ENCODE data around the gene SENP1.

The SENP1 gene

DNA sequence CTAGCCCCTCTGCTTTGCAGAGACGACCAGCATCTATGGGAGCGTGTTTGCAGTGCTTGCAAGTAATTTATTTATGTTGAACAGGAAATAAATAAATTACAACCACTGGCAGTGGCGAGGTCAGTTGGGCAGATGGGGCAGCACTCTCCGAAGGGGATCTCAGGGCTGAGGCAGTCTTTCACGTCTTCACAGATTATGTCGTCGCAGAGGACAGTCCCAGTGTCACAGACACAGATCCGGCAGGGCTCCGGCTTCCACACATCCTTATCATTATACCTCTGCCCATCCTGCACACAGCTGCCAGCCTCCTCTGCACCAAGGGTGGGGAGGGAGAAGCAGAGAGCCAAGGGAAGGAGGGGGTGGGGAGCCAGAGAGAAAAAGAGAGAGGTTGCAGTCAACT is 106.1 kb downstream of the SENP1 start:
- no peak for DNase-seq (ENCODE audit: low spot score)

DNA sequence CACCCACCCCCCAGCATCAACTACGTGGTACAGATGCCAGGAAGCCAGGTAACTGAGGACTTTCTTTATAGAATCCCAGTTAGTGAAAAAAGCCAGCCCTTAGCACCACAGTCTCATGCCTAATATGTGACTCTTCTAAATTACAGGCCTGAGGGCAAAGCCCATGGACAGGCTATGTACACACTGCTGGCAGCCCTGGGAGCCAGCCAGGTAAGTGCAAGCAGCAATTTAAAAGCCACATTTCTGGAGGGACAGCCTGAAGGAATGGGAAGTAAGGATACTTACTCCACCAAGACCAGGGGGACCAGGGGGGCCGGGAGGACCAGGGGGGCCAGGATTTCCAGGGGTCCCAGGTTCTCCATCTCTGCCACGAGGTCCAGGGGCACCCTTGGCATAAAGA is 108.6 kb downstream of the SENP1 start:
- DNase-seq (ENCODE audit: low spot score), result no peak

DNA sequence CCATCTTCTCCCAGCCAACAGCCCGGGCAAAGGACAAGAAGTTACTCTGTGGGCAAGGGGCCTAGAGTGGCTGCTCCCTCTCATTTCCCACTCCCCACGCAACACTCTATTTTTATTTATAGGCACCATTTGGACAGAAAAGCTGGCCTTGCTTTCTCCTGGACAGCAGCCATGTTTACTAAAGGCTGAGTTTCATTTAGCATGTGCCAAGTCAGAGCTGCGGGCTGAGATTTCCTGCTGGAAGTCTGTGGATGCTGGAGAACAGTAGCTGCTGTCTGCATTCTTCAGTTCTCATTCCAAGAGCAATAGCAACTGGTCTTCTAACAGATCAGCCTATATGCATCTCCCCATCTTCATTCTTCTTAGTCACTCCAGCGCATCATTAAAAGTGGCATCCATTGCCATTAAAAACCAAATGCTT is 109.9 kb downstream of the SENP1 start:
- DNase-seq (ENCODE audit: low spot score), result no peak

- DNase-seq (ENCODE audit: low spot score), result no peak
These were observed 112.4 kb downstream of the SENP1 start for GRCh38 chr12:47993491-47993890.

All from activated CD4-positive, alpha-beta T cell treated with anti-CD3 and anti-CD28 coated beads, Interleukin-2, Interleukin-4, amounts not matched to agents 100 ng/mL and 50 ng/mL, durations not matched to agents 16 hours and 8 hours (primary cell).